ENCODE results near the gene PCSK5. TPM values are rescaled to one million over a fixed set of nuclear protein-coding genes. Genes with fewer than 3 reads are reported as not detected.

The PCSK5 gene
- total and polyA plus RNA-seq, 2 of the 8 experiments (the other 6 are each of a cell fraction or from before 2014, with no cell fraction given) = 5.5 to 10.7 TPM

DNA sequence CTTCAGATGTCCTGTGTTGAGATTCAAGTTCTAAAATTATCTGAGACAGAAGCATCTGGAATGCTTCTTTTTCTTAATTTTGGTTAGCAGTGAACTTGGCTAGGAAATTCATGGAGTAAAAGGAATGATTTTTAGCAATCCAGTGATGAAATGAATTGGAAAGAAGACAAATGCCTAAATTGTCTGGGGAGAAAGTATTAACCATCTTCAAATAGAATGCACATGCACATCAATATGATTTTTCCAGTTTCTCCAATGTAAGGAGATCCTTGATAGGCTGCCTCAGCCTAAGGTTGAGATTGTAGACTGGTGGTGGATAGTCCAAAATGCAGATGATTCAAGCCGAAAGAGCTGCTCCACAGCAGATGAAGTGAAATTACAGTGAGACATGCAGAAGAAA lies 106.7 kb downstream of the PCSK5 start:
- DNase-seq (ENCODE audit: low read depth in 1 of 2, low spot score in 2 of 2) (no peak), FAIRE-seq (no peak)
- POLR2A ChIA-PET (ENCODE audit: partially characterized antibody) = no interaction called here
- Histone ChIP-seq H4K91ac (replicated peaks; ENCODE audit: insufficient read length, low read length) (no peak overlapping the region), H3K9ac (replicated peaks in 1 of 4; ENCODE audit: extremely low read depth in 1 of 4, low read depth in 3 of 4, low read length in 3 of 4) (no peak overlapping the region), H4K20me1 (replicated peaks in 1 of 2; ENCODE audit: control insufficient read depth in 1 of 2, insufficient read depth in 2 of 2, low read length in 2 of 2) (no peaks in the 10 kb centered on the region), H3K9me3 (ENCODE audit: insufficient read depth in 2 of 2, low read depth in 1 of 2, low read length in 1 of 2) (no peaks in the 10 kb centered on the region), H2BK12ac (ENCODE audit: low read depth, low read length) (no peak overlapping the region), H2AK5ac (ENCODE audit: low read depth, low read length) (no peak overlapping the region), H2BK5ac (ENCODE audit: low read depth, low read length) (no peak overlapping the region), H3K23me2 (ENCODE audit: low read depth, low read length) (no peaks in the 10 kb centered on the region), H3K79me1 (ENCODE audit: low read depth, low read length) (no peaks in the 10 kb centered on the region), H3K23ac (ENCODE audit: insufficient read length) (no peak overlapping the region), H3K79me2 (ENCODE audit: control insufficient read depth in 1 of 2, insufficient read depth in 2 of 2, low read length in 2 of 2) (no peaks in the 10 kb centered on the region; a peak in 2 of 4 replicates), H3K4me3 (ENCODE audit: extremely low read depth in 1 of 4, insufficient read depth in 2 of 4, low read depth in 3 of 4, low read length in 4 of 4) (no peak overlapping the region), H3K4ac (replicated peaks; ENCODE audit: insufficient read length, low read depth, low read length) (no peak overlapping the region), H2BK20ac (ENCODE audit: low read length) (no peak overlapping the region), H4K5ac (ENCODE audit: insufficient read length, low read depth, low read length) (no peak overlapping the region), H2AFZ (ENCODE audit: low read length) (no peak overlapping the region), H3K27me3 (replicated peaks in 1 of 4; ENCODE audit: control insufficient read depth in 3 of 4, extremely low read depth in 1 of 4, insufficient read depth in 3 of 4, low read length in 3 of 4) (no peaks in the 10 kb centered on the region), H3K36me3 (ENCODE audit: control insufficient read depth in 2 of 4, insufficient read depth in 4 of 4, low read length in 3 of 4) (no peaks in the 10 kb centered on the region; a peak in 1 of 8 replicates), H2BK120ac (replicated peaks; ENCODE audit: low read depth, low read length) (no peak overlapping the region), H3K4me1 (replicated peaks in 1 of 4; ENCODE audit: control insufficient read depth in 3 of 4, insufficient read depth in 4 of 4, low read length in 3 of 4) (no peaks in the 10 kb centered on the region), H3K14ac (ENCODE audit: insufficient read length) (no peak overlapping the region), H3K56ac (replicated peaks; ENCODE audit: insufficient read length, low read depth, low read length) (no peak overlapping the region), H3K27ac (ENCODE audit: low read depth, low read length) (no peak overlapping the region), H2BK15ac (ENCODE audit: low read length) (no peak overlapping the region), H3K18ac (ENCODE audit: extremely low read depth, low read length) (no peak overlapping the region), H4K8ac (ENCODE audit: extremely low read depth, insufficient read depth, low read length) (no peak overlapping the region), H3K4me2 (ENCODE audit: insufficient read depth in 1 of 2, low read depth in 2 of 2, low read length in 2 of 2) (no peak overlapping the region)
- CTCF ChIA-PET (ENCODE audit: partially characterized antibody) = no interaction called here
- 89% methylated on average over 1 of the region's 1 CpG; no CpG with 5 or more reads in 1 of the 2 experiments for WGBS, 2 experiments (ENCODE audit: extremely low coverage in 1 of 2, insufficient coverage in 1 of 2, insufficient read length in 1 of 2, insufficient replicate concordance in 2 of 2, low coverage in 1 of 2, low lambda C conversion rate in 2 of 2, missing lambda C conversion rate in 1 of 2)
- TF ChIP-seq PHF8 (conservative IDR thresholded peaks at IDR 0.05; ENCODE audit: low read depth, low read length) = no peak
- no peak for TF ChIP-seq SIN3A (conservative IDR thresholded peaks at IDR 0.05 in 1 of 2, IDR thresholded peaks at IDR 0.05 in 1 of 2; ENCODE audit: low read depth in 1 of 2, low read length in 2 of 2)
- TF ChIP-seq EP300 (IDR thresholded peaks at IDR 0.05; ENCODE audit: borderline replicate concordance in 1 of 2, low read depth in 2 of 2, low read length in 2 of 2) = no peak
- no peak for TF ChIP-seq RXRA (IDR thresholded peaks at IDR 0.05; ENCODE audit: insufficient read depth, low read depth, low read length)
- TF ChIP-seq SRF (IDR thresholded peaks at IDR 0.05; ENCODE audit: low read depth, low read length) = no peak
- TF ChIP-seq POLR2A (IDR thresholded peaks at IDR 0.05; ENCODE audit: control extremely low read depth in 1 of 2, low read depth in 2 of 2, low read length in 2 of 2) = no peak
